SK-N-SH (cell line): ENCODE measurements around the gene COG2. TPM values are rescaled to one million over a fixed set of nuclear protein-coding genes. Genes with fewer than 3 reads are reported as not detected.

Experiments used
- CTCF ChIA-PET: fragments of 300-600, 350-600 bp; formaldehyde crosslinking; extraction: SDS; loops from one replicate; lab custom pipeline; 2021; lab: Yijun Ruan, JAX
- POLR2A ChIA-PET: fragments of 350-600 bp; sonication (Branson Sonifier 250); formaldehyde crosslinking; extraction: SDS; loops from one replicate; lab custom pipeline; 2020; ENCODE audit warnings: antibody characterized with exemption, inconsistent platforms; lab: Yijun Ruan, JAX
- DNase-seq: peaks from one replicate; pipeline ENCODE4 v3.0.0; 2012
- H2AFZ ChIP-seq: fragments of 200-600 bp; sonication (generic); 2 replicates; pipeline ENCODE4 v1.8.1; 2016; ENCODE audit warnings: antibody characterized with exemption, mild to moderate bottlenecking, low read depth
- H3F3A ChIP-seq: fragments of 200-600 bp; sonication (generic); replicated peaks from 2 replicates; pipeline ENCODE3; 2016; ENCODE audit warnings: antibody characterized with exemption, mild to moderate bottlenecking; ENCODE audit not compliant: insufficient read depth
- H3K27ac ChIP-seq, 2 experiments: fragments of 200-500 bp in 1 of 2; fragments of 200-600 bp in 1 of 2; sonication (Bioruptor generic) in 1 of 2; sonication (generic), shearing (Covaris generic) in 1 of 2; 2 replicates each; pipeline versions ENCODE4 v1.5.1 to v1.6.1; 2014 to 2016; ENCODE audit warnings: low read depth in 2 of 2, inconsistent platforms in 1 of 2, low read length in 1 of 2, mild to moderate bottlenecking in 1 of 2, mixed read lengths in 1 of 2
- H3K27me3 ChIP-seq: fragments of 200-600 bp; sonication (generic), shearing (Covaris generic); 2 replicates; pipeline ENCODE4 v1.6.1; 2016; ENCODE audit warnings: mixed run types; ENCODE audit not compliant: insufficient read depth
- H3K36me3 ChIP-seq, 2 experiments: fragments of 200-500 bp in 1 of 2; fragments of 200-600 bp in 1 of 2; sonication (Bioruptor generic) in 1 of 2; sonication (generic) in 1 of 2; replicated peaks in 1 of 2; 2 replicates each; pipeline versions ENCODE3 to v1.5.1; 2014 to 2016; ENCODE audit warnings: low read length in 1 of 2, mild to moderate bottlenecking in 1 of 2; ENCODE audit not compliant: insufficient read depth in 2 of 2, control insufficient read depth in 1 of 2
- H3K4me1 ChIP-seq, 2 experiments: fragments of 200-500 bp in 1 of 2; fragments of 200-600 bp in 1 of 2; sonication (Bioruptor generic) in 1 of 2; sonication (generic), shearing (Covaris generic) in 1 of 2; 2 replicates each; pipeline versions ENCODE4 v1.5.1 to v1.6.1; 2014 to 2016; ENCODE audit warnings: low read depth in 1 of 2, low read length in 1 of 2, mixed run types in 1 of 2; ENCODE audit not compliant: insufficient read depth in 2 of 2, control insufficient read depth in 1 of 2
- H3K4me2 ChIP-seq: fragments of 200-600 bp; sonication (generic), shearing (Covaris generic); 2 replicates; pipeline ENCODE4 v1.6.1; 2017; ENCODE audit warnings: mixed run types
- H3K4me3 ChIP-seq, 2 experiments: fragments of 200-500 bp in 1 of 2; fragments of 200-600 bp in 1 of 2; sonication (Bioruptor generic) in 1 of 2; sonication (generic), shearing (Covaris generic) in 1 of 2; 2 replicates each; pipeline versions ENCODE4 v1.5.1 to v1.8.1; 2014 to 2016; ENCODE audit warnings: low read depth in 2 of 2, inconsistent platforms in 1 of 2, low read length in 1 of 2, mild to moderate bottlenecking in 1 of 2, mixed read lengths in 1 of 2, moderate library complexity in 1 of 2
- H3K79me2 ChIP-seq: fragments of 200-600 bp; sonication (generic); 2 replicates; pipeline ENCODE4 v1.8.1; 2017; ENCODE audit warnings: mild to moderate bottlenecking; ENCODE audit not compliant: insufficient read depth
- H3K9ac ChIP-seq: fragments of 200-600 bp; sonication (generic); 2 replicates; pipeline ENCODE4 v1.6.1; 2017; ENCODE audit warnings: mixed run types
- H3K9me2 ChIP-seq: fragments of 200-600 bp; sonication (generic); 2 replicates; pipeline ENCODE4 v1.6.1; 2017; ENCODE audit warnings: mixed run types
- H3K9me3 ChIP-seq: fragments of 200-600 bp; sonication (generic); 2 replicates; pipeline ENCODE4 v1.6.1; 2017; ENCODE audit warnings: mixed run types, mild to moderate bottlenecking, moderate library complexity
- H4K20me1 ChIP-seq: fragments of 200-600 bp; sonication (generic); 2 replicates; pipeline ENCODE4 v1.6.1; 2017; ENCODE audit warnings: mild to moderate bottlenecking, mixed run types; ENCODE audit not compliant: insufficient read depth
- EP300 ChIP-seq, 2 experiments: IDR thresholded peaks; 2 replicates each; pipeline versions ENCODE4 v1.4.0 to v1.6.1; 2012; ENCODE audit warnings: borderline replicate concordance in 1 of 2, low read depth in 1 of 2, low read length in 1 of 2
- FOSL2 ChIP-seq: IDR thresholded peaks from 2 replicates; pipeline ENCODE4 v1.4.0; 2012; ENCODE audit warnings: low read depth, mild to moderate bottlenecking, moderate library complexity, borderline replicate concordance
- GABPA ChIP-seq: IDR thresholded peaks from 2 replicates; pipeline ENCODE4 v1.4.0; 2012; ENCODE audit warnings: low read depth, mild to moderate bottlenecking
- GATA2 ChIP-seq: sonication (generic); formaldehyde crosslinking; IDR thresholded peaks from 2 replicates; pipeline ENCODE4 v1.5.0; 2020; ENCODE audit warnings: mild to moderate bottlenecking, missing genetic modification reagents
- MEF2A ChIP-seq: IDR thresholded peaks from 2 replicates; pipeline ENCODE4 v1.4.0; 2012; ENCODE audit warnings: low read depth, borderline replicate concordance
- NFIC ChIP-seq: IDR thresholded peaks from 2 replicates; pipeline ENCODE4 v1.4.0; 2012; ENCODE audit warnings: borderline replicate concordance
- RAD21 ChIP-seq: IDR thresholded peaks from 2 replicates; pipeline ENCODE4 v1.6.1; 2012; ENCODE audit warnings: mild to moderate bottlenecking, low read length
- RCOR1 ChIP-seq: fragments of 150-350 bp; IDR thresholded peaks from 2 replicates; pipeline ENCODE4 v1.6.1; 2017; ENCODE audit warnings: antibody characterized with exemption, low read length
- RXRA ChIP-seq: IDR thresholded peaks from 2 replicates; pipeline ENCODE4 v1.4.0; 2012; ENCODE audit warnings: low read depth, mild to moderate bottlenecking, borderline replicate concordance
- TAF1 ChIP-seq: IDR thresholded peaks from 2 replicates; pipeline ENCODE4 v1.6.1; 2012; ENCODE audit warnings: low read depth, mild to moderate bottlenecking, low read length, moderate library complexity, borderline replicate concordance
- TCF12 ChIP-seq: IDR thresholded peaks from 2 replicates; pipeline ENCODE4 v1.4.0; 2012
- YY1 ChIP-seq: IDR thresholded peaks from 2 replicates; pipeline ENCODE4 v1.4.0; 2012; ENCODE audit warnings: low read depth, mild to moderate bottlenecking
- WGBS: methylation state at CpG from one replicate; pipeline ENCODE4 v1.1.6; 2017; ENCODE audit warnings: low lambda C conversion rate; 5-methylcytosine and 5-hydroxymethylcytosine counted together
- polyA plus RNA-seq, 3 experiments: library from polyadenylated mRNA; depleted of rRNA; stranded (reverse); fragments of >200 nt; gene quantifications; 2 replicates each; pipeline ENCODE4 v1.2.3, GENCODE V29; 2012
- TF ChIP-seq, protein P1 (sequence below): IDR thresholded peaks from 2 replicates; pipeline ENCODE4 v1.6.1; 2012; ENCODE audit warnings: mild to moderate bottlenecking, low read depth, low read length, moderate library complexity
- TF ChIP-seq, protein P2 (sequence below): IDR thresholded peaks from 2 replicates; pipeline ENCODE4; 2012
- TF ChIP-seq, protein P3 (sequence below): IDR thresholded peaks from 2 replicates; pipeline ENCODE4 v1.4.0; 2012; ENCODE audit warnings: low read depth, borderline replicate concordance

The COG2 gene
- polyA plus RNA-seq, 1 of the 3 experiments (the other 2 are of a cell fraction) = 11.0 TPM

DNA sequence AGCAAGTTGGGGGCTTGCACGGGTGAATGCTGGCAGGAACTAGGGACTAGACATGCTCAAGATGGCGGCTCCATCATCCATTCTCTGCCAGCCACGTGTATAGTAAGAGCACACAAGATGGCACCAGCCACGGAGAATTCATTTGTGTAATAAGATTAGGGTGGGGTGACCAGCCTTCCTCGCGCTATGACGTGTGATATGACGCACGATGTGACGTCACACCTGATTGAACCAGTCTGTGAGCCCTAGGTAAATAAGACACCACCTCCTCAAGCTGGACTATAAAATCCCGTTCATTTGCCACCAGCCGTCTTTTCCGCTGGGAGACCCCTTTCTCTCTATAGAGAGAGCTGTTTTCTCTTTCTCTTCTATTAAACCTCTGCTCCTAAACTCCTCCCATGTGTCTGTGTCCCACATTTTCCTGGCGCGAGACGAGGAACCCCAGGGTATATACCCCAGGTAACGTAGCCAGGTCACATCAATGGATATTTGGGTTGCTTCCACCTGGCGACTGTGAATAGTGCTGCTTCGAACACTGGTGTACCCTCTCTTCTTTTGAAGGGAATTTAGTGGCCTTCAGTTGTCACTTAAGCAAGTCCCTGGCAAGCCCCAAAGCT lies 18.1 kb upstream of the COG2 start:
- ChIA-PET POLR2A (no interaction called here), CTCF (interaction anchor here (0.6 to 1.0 kb wide), 2 partner anchors 19 to 36 kb away, joined by 3 to 4 read pairs; no protein-coding TSS in a partner anchor)
- Histone ChIP-seq H3K9me2 (no peaks in the 10 kb centered on the region), H3K79me2 (no peaks in the 10 kb centered on the region), H3K27me3 (no peaks in the 10 kb centered on the region), H3K27ac (no peak overlapping the region), H3K4me2 (no peak overlapping the region), H4K20me1 (no peaks in the 10 kb centered on the region), H3F3A (no peaks in the 10 kb centered on the region), H3K36me3 (no peaks in the 10 kb centered on the region), H3K9me3 (no peaks in the 10 kb centered on the region), H3K4me3 (no peak overlapping the region), H3K9ac (no peak overlapping the region), H2AFZ (no peak overlapping the region), H3K4me1 (no peaks in the 10 kb centered on the region)
- 63% methylated on average over 19 of the region's 19 CpGs for WGBS
- TF ChIP-seq EP300 (IDR thresholded peaks at IDR 0.05; ENCODE audit: borderline replicate concordance in 1 of 2, low read depth in 1 of 2, low read length in 1 of 2) (no peak), GABPA (no peak), RXRA (no peak), MEF2A (no peak), RAD21 (no peak), TCF12 (no peak), YY1 (no peak), NFIC (no peak), TAF1 (no peak), FOSL2 (no peak), GATA2 (CRISPR knock-in tag) (no peak)
- TF ChIP-seq, protein P1, sequence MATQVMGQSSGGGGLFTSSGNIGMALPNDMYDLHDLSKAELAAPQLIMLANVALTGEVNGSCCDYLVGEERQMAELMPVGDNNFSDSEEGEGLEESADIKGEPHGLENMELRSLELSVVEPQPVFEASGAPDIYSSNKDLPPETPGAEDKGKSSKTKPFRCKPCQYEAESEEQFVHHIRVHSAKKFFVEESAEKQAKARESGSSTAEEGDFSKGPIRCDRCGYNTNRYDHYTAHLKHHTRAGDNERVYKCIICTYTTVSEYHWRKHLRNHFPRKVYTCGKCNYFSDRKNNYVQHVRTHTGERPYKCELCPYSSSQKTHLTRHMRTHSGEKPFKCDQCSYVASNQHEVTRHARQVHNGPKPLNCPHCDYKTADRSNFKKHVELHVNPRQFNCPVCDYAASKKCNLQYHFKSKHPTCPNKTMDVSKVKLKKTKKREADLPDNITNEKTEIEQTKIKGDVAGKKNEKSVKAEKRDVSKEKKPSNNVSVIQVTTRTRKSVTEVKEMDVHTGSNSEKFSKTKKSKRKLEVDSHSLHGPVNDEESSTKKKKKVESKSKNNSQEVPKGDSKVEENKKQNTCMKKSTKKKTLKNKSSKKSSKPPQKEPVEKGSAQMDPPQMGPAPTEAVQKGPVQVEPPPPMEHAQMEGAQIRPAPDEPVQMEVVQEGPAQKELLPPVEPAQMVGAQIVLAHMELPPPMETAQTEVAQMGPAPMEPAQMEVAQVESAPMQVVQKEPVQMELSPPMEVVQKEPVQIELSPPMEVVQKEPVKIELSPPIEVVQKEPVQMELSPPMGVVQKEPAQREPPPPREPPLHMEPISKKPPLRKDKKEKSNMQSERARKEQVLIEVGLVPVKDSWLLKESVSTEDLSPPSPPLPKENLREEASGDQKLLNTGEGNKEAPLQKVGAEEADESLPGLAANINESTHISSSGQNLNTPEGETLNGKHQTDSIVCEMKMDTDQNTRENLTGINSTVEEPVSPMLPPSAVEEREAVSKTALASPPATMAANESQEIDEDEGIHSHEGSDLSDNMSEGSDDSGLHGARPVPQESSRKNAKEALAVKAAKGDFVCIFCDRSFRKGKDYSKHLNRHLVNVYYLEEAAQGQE = no peak
- no peak for DNase-seq

DNA sequence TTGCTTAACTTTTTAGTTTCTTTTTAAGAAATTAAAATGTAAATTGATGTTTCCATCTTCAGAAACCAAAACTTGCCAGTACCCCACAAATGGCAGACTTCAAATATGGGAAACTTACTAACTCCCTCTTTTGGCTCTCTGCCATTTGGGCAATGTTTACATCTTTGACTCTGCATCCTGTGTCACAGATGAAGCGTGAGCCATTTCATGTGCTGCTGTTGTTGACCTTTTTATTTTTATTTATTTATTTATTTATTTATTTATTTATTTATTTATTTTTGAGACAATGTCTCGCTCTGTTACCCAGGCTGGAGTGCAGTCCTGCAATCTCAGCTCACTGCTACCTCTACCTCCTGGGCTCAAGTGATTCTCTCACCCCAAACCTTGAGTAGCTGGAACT lies 16.0 kb upstream of the COG2 start:
- no peak for DNase-seq
- no peaks in the 10 kb centered on the region for H3K9me2 ChIP-seq
- no peaks in the 10 kb centered on the region for H3K79me2 ChIP-seq
- H3K4me1 ChIP-seq = no peaks in the 10 kb centered on the region
- H3K9me3 ChIP-seq = no peaks in the 10 kb centered on the region
- no peak overlapping the region for H2AFZ ChIP-seq
- ChIA-PET CTCF (interaction anchor here (0.5 to 1.9 kb wide), 2 partner anchors 16 to 140 kb away, joined by 3 to 8 read pairs; partner anchors contain the start of gene COG2), POLR2A (no interaction called here)
- no peaks in the 10 kb centered on the region for H3K27me3 ChIP-seq
- H3K4me2 ChIP-seq = no peak overlapping the region
- peaks cover 5% of the 10 kb centered on the region for H3F3A ChIP-seq
- H3K4me3 ChIP-seq = no peak overlapping the region
- TF ChIP-seq, protein P2, sequence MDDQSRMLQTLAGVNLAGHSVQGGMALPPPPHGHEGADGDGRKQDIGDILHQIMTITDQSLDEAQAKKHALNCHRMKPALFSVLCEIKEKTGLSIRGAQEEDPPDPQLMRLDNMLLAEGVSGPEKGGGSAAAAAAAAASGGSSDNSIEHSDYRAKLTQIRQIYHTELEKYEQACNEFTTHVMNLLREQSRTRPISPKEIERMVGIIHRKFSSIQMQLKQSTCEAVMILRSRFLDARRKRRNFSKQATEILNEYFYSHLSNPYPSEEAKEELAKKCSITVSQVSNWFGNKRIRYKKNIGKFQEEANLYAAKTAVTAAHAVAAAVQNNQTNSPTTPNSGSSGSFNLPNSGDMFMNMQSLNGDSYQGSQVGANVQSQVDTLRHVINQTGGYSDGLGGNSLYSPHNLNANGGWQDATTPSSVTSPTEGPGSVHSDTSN = no peak
- no peak for TF ChIP-seq TCF12
- no peak for TF ChIP-seq GATA2 (CRISPR knock-in tag)
- TF ChIP-seq, protein P3, sequence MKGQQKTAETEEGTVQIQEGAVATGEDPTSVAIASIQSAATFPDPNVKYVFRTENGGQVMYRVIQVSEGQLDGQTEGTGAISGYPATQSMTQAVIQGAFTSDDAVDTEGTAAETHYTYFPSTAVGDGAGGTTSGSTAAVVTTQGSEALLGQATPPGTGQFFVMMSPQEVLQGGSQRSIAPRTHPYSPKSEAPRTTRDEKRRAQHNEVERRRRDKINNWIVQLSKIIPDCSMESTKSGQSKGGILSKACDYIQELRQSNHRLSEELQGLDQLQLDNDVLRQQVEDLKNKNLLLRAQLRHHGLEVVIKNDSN = no peak
- no peak for TF ChIP-seq RCOR1
- TF ChIP-seq, protein P1 = no peak
- TF ChIP-seq, all 33 proteins: peak for 0
- Histone ChIP-seq H4K20me1 (no peaks in the 10 kb centered on the region), H3K9ac (no peak overlapping the region), H3K27ac (no peak overlapping the region), H3K36me3 (no peaks in the 10 kb centered on the region)
- 27% methylated on average over 2 of the region's 2 CpGs for WGBS
